IPS-NIHi11 (cell line): Measurements from ENCODE around the gene PCYOX1L.
A peak's percentile ranks its signal among the peaks of the same experiment; 100 is the strongest.

ENCODE experiments used
- DNase-seq: peaks from one replicate; pipeline ENCODE4 v3.0.0; 2012; ENCODE audit warnings: mixed read lengths, low spot score

Gene PCYOX1L

DNA sequence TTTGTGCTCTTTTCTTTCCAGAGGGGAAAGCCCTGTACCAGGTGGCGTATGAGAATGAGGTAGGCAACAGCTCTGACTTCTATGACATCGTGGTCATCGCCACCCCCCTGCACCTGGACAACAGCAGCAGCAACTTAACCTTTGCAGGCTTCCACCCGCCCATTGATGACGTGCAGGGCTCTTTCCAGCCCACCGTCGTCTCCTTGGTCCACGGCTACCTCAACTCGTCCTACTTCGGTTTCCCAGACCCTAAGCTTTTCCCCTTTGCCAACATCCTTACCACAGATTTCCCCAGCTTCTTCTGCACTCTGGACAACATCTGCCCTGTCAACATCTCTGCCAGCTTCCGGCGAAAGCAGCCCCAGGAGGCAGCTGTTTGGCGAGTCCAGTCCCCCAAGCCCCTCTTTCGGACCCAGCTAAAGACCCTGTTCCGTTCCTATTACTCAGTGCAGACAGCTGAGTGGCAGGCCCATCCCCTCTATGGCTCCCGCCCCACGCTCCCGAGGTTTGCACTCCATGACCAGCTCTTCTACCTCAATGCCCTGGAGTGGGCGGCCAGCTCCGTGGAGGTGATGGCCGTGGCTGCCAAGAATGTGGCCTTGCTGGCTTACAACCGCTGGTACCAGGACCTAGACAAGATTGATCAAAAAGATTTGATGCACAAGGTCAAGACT lies 10.3 kb downstream of the PCYOX1L start:
- DNase-seq: no peak

DNA sequence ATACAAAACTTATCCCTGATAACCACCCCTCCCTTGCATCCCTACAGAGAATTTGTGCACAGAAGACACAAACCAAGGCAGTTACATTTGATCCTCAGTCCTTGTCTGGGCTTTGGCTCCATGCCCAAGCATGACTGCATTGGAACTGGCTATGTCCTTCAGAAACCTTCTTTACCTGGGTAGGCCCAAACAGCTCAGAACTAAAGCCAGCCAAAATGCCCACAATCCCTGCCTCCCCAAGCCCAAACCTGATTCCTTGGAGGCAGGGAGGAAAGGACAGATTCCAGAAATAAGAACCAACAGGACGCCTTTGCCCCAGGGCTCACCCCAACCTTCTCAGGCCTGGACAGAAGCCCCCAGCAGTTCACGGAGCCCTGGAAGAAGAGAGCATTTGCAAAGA lies 13.0 kb downstream of the PCYOX1L start:
- DNase-seq: no peak

GRCh38 chr5:149371296-149371962 lies 13.6 kb downstream of the PCYOX1L start:
- peak; percentile 82 for DNase-seq

GRCh38 chr5:149372076-149372795 lies 14.4 kb downstream of the PCYOX1L start:
- no peak for DNase-seq

DNA sequence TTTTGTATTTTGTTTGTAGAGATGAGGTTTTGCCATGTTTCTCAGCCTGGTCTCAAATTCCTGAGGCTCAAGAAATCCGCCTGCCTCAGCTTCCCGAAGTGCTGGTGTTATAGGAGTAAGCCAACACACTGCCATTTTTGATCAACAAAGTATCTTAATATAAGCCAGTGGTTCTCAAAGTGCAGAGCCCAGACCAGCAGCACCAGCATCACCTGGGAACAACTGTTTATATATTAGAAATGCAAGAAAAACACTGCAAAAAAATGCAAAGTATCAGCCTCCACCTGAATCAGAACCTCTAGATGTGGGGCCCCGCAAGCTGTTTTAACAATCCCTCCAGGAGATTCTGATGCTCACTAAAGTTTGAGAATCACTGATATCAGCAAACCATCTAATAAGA lies 15.1 kb downstream of the PCYOX1L start:
- DNase-seq: no peak

DNA sequence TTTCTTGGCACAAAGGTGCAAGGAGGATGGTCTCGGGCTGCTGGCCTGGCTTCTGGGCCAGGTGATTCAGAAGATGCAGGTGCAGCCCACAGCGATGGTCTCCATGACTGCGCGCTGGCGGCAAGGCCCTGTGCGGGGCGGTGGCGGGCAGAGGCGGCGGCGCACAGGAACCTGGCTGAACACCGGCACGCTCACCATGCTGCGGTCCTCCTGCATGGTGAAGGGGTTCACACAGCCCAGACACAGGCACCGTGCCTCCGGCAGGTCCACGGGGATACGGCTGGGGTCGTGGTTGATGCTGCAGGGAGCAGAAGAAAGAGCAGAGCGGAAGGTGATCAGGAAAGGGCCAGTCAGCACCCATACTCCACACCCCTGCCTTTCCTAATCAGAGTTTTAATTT lies 16.5 kb downstream of the PCYOX1L start:
- DNase-seq: no peak

DNA sequence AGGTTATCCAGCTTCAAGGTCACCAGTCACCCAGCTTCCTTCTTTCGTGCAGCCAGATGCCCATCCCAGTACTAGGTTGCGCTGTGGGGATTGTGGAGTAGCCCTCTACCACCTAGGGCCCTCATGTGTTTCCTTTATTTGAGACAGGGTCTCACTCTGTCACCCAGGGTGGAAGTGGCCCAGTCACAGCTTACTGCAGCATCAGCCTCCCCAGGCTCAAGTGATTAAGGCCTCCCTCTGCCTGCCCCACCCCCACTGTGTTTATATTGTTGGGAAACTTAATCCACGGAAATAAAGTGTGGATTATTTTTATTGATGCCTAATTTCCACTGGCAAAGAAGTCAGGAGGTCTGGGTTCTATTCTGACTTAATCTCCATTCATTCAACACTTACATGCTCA lies 17.0 kb downstream of the PCYOX1L start:
- no peak for DNase-seq

DNA sequence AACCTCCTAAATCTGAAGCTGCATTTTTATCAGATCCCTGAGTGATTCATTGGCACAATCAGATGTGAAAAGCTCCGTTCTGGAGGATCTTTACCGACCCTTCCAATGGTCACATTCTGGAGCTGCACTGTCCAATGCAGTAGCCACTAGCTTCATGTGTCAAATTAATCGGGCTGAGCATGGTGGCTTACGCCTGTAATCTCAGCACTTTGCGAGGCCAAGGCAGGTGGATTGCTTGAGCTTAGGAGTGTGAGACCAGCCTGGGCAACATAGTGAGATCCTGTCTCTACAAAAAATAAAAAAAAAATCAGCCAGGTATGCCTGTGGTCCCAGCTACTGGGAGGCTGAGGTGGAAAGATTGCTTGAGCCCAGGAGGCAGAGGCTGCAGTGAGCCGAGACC lies 17.6 kb downstream of the PCYOX1L start:
- no peak for DNase-seq

GRCh38 chr5:149376104-149376503 lies 18.3 kb downstream of the PCYOX1L start:
- DNase-seq: no peak

- DNase-seq: no peak
These were observed 19.0 kb downstream of the PCYOX1L start for GRCh38 chr5:149376711-149377447.

- DNase-seq: no peak
These were observed 20.5 kb downstream of the PCYOX1L start for GRCh38 chr5:149378241-149378820.

DNA sequence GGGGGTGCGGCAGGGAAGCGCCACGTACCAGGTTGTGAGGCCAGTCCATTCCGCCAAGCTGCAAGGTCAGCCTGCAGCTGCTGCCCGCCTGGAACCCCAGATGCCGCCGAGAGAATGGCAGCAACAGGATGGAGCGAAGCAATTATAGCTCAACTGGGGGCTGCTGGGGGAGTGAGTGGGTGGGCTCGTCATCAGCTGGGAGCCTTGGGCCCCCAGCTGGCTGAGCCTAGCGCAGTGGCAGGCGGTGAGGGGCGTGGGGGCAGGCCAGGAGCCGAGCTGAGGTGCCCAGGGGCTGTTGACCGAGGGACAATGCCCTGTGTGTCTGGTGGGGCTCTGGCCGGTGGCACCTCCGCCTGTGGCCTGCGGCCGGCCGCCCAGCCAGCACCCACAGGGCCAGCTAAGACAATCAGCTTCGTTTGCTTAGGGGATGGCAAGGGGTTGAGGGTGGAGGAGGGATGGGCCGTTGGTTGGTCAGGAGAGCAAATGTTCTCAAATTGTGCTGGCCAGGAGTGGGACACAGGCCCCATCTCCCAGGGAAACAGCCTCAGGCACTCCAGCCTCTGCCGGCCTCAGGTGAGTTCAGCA lies 21.4 kb downstream of the PCYOX1L start, which contains the start of gene IL17B:
IL17B (minus strand) TSS at position 116 of the 585 bp plus-strand sequence; CDS start at position 49, 67 bp downstream.
- no peak for DNase-seq

GRCh38 chr5:149379818-149380374 lies 22.1 kb downstream of the PCYOX1L start:
- DNase-seq: no peak

DNA sequence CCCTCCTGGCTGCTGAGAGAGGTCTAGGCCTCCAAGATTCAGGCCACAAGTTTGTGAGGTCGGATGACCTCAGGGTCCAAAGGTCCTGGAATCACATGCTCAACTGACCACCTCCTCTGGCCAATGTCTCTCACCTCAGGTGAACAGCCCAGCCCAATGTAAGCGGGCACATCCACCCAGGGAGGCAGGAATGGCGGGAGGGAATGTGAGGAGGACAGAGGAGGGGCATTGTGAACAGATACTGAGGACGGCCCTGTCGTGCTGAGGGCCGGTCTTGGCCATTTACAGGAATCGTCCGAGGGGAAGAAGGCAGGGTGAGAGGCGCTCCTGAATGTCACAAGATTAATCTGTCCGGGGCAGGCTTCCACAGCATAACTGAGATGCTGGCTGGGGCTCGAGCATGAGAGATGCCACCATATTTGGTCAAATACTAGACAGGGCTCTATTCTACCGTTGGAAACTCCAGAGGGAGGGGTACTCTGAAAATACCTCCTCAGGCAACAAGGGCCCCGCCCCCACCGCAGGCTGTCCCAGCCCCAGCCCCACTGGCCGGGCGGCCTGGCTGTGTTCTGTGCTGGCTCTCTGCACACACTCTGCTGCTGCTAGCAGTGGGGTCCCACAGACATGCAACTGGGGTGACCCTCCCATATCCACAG lies 22.7 kb downstream of the PCYOX1L start:
- DNase-seq: no peak

- DNase-seq: no peak
These were observed 23.6 kb downstream of the PCYOX1L start for GRCh38 chr5:149381261-149381985.

DNA sequence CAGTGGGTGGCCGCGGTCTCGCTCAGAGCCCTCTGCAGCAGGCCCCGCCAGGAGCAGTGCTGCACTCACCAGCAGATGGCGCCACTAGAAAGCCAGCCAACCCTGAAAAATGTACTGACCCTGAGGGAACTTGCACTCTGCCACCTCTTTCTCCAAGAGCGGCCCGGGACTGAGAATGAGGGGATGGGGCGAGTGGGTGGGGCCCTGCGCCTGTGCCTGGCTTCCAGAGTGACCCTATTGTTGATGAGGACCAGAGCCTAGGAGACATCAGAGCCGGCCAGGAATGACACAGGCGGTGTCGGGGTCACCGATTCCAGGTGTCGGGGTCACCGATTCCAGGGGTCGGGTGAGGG lies 24.1 kb downstream of the PCYOX1L start:
- DNase-seq: peak; percentile 92

GRCh38 chr5:149382517-149383220 lies 24.8 kb downstream of the PCYOX1L start:
- DNase-seq: no peak

- no peak for DNase-seq
These were observed 25.6 kb downstream of the PCYOX1L start for GRCh38 chr5:149383399-149383798.

- no peak for DNase-seq
These were observed 28.3 kb downstream of the PCYOX1L start for GRCh38 chr5:149386166-149386565.
